K562 (cell line): ENCODE measurements around the gene RASIP1. TPM values are rescaled to one million over a fixed set of nuclear protein-coding genes. Genes with fewer than 3 reads are reported as not detected.

ENCODE experiments used
- ATAC-seq: fragments of 200-7000 bp; cut with Tn5 transposase; 3 replicates; pipeline ENCODE4 v1.9.1; 2020; ENCODE audit warnings: moderate library complexity
- BruUV-seq: library from RNA; stranded (reverse); fragments of 400-500 nt; replicated peaks from 2 replicates; lab custom pipeline; 2021; lab: Mats Ljungman, UMichigan
- CTCF ChIA-PET: fragments of 300-600 bp; formaldehyde crosslinking; extraction: SDS; loops from one replicate; lab custom pipeline; 2021; ENCODE audit warnings: low intra/inter-chr PET ratio; lab: Yijun Ruan, JAX
- POLR2A ChIA-PET: fragments of 300-600, 350-650 bp; sonication (Branson Sonifier 250); formaldehyde crosslinking; extraction: SDS; loops from one replicate; lab custom pipeline; 2021; ENCODE audit warnings: antibody characterized with exemption, inconsistent platforms; lab: Yijun Ruan, JAX
- DNase-seq, 4 experiments: peaks; one replicate each; pipeline versions ENCODE4 v3.0.0 to v3.0.0-alpha.2; 2011 to 2018; ENCODE audit warnings: low spot score in 3 of 4, mixed read lengths in 3 of 4; ENCODE audit errors: extremely low read depth in 1 of 4
- FAIRE-seq: peaks from 2 replicates; lab custom pipeline; 2011; peaks lifted over from hg19 to GRCh38; lab: Jason Lieb, UNC
- H2AFZ ChIP-seq: 2 replicates; pipeline ENCODE4 v1.6.0; 2011; ENCODE audit warnings: low read depth, low read length, control low read depth, inconsistent platforms
- H3K27ac ChIP-seq: fragments of 200-600 bp; 3 replicates; pipeline ENCODE4 v1.8.0; 2011; ENCODE audit warnings: low read depth, mild to moderate bottlenecking, control low read depth, inconsistent platforms, low read length, moderate library complexity, mixed read lengths; ENCODE audit errors: extremely low read depth
- H3K27me3 ChIP-seq, 2 experiments: fragments of 300-600 bp in 1 of 2; 2 replicates in 1 of 2; 3 replicates in 1 of 2; pipeline versions ENCODE4 v1.6.0 to v1.8.0; 2011; ENCODE audit warnings: inconsistent platforms in 2 of 2, low read length in 2 of 2, mild to moderate bottlenecking in 1 of 2, mixed read lengths in 1 of 2, moderate library complexity in 1 of 2; ENCODE audit not compliant: control insufficient read depth in 2 of 2, insufficient read depth in 2 of 2
- H3K36me3 ChIP-seq: fragments of 300-600 bp; 3 replicates; pipeline ENCODE4 v1.8.0; 2011; ENCODE audit warnings: mild to moderate bottlenecking, low read length, inconsistent platforms; ENCODE audit not compliant: control insufficient read depth, insufficient read depth
- H3K4me1 ChIP-seq, 2 experiments: fragments of 200-600 bp in 1 of 2; replicated peaks in 1 of 2; 2 replicates in 1 of 2; 3 replicates in 1 of 2; pipeline versions ENCODE4 v1.5.1 to v1.8.0; 2011; ENCODE audit warnings: inconsistent platforms in 2 of 2, low read length in 2 of 2, mild to moderate bottlenecking in 1 of 2, mixed read lengths in 1 of 2, moderate library complexity in 1 of 2; ENCODE audit not compliant: control insufficient read depth in 2 of 2, insufficient read depth in 2 of 2
- H3K4me2 ChIP-seq: 2 replicates; pipeline ENCODE4 v1.6.1; 2011; ENCODE audit warnings: low read length, control low read depth, inconsistent platforms, mixed read lengths; ENCODE audit not compliant: insufficient read depth
- H3K4me3 ChIP-seq: fragments of 200-600 bp; sonication (generic), shearing (Covaris generic); 2 replicates; pipeline ENCODE4 v1.5.1; 2016; ENCODE audit warnings: control low read depth, inconsistent platforms
- H3K79me2 ChIP-seq: fragments of 200-600 bp; 3 replicates; pipeline ENCODE4 v1.8.0; 2011; ENCODE audit warnings: low read length, inconsistent platforms; ENCODE audit not compliant: control insufficient read depth, insufficient read depth
- H3K9ac ChIP-seq, 2 experiments: 2 replicates each; pipeline versions ENCODE4 v1.6.0 to v1.6.1; 2011; ENCODE audit warnings: low read depth in 2 of 2, low read length in 2 of 2, control low read depth in 1 of 2, inconsistent platforms in 1 of 2, mild to moderate bottlenecking in 1 of 2, mixed read lengths in 1 of 2; ENCODE audit not compliant: insufficient read depth in 1 of 2
- H3K9me1 ChIP-seq: one replicate; pipeline ENCODE4 v1.6.0; 2011; ENCODE audit warnings: inconsistent platforms, mild to moderate bottlenecking, low read length, moderate library complexity; ENCODE audit not compliant: control insufficient read depth, insufficient read depth
- H3K9me3 ChIP-seq: replicated peaks from 2 replicates; pipeline ENCODE4 v1.5.1; 2011; ENCODE audit warnings: low read depth, low read length, inconsistent platforms; ENCODE audit not compliant: control insufficient read depth, insufficient read depth
- H4K20me1 ChIP-seq: replicated peaks from 2 replicates; pipeline ENCODE4 v1.6.1; 2011; ENCODE audit warnings: low read length, inconsistent platforms, mixed read lengths; ENCODE audit not compliant: control insufficient read depth, insufficient read depth
- ATF6 ChIP-seq: sonication (generic); formaldehyde crosslinking; IDR thresholded peaks from 2 replicates; pipeline ENCODE4 v1.4.0; 2020; ENCODE audit warnings: mild to moderate bottlenecking, missing genetic modification reagents
- TRIM24 ChIP-seq, 2 experiments: fragments of 450-650 bp; IDR thresholded peaks; 2 replicates each; pipeline ENCODE4 v1.6.1; 2016
- ZNF134 ChIP-seq: fragments of 250-450 bp; sonication (Bioruptor Pico); conservative IDR thresholded peaks from 2 replicates; pipeline ENCODE4 v1.4.0; 2020
- ZNF140 ChIP-seq: fragments of 250-450 bp; sonication (Bioruptor Pico); IDR thresholded peaks from 2 replicates; pipeline ENCODE4 v1.8.0; 2021; ENCODE audit warnings: moderate library complexity, mild to moderate bottlenecking, inconsistent platforms
- ZNF77 ChIP-seq: fragments of 250-450 bp; sonication (Bioruptor Pico); IDR thresholded peaks from 2 replicates; pipeline ENCODE4 v1.5.0; 2020
- WGBS: fragments of 100-300 bp; shearing (Covaris generic); methylation state at CpG from one replicate; pipeline ENCODE4 v1.1.6; 2016; ENCODE audit warnings: low coverage, mixed read lengths; ENCODE audit not compliant: insufficient coverage; ENCODE audit errors: missing lambda C conversion rate; 5-methylcytosine and 5-hydroxymethylcytosine counted together
- in situ Hi-C: fragments of 300-500 bp; cut with MboI; formaldehyde crosslinking; loops from 4 replicates; pipeline ENCODE4 v1.15.0; 2018; ENCODE audit warnings: inconsistent platforms, mixed read lengths
- intact Hi-C: fragments of 100-400 bp; cut with micrococcal nuclease; formaldehyde crosslinking; loops from 2 replicates; pipeline ENCODE4 v1.14.2; 2022
- polyA plus RNA-seq, 8 experiments: library from polyadenylated mRNA; depleted of rRNA in 4 of 8; stranded (reverse) in 5 of 8; unstranded in 3 of 8; fragments of >200 nt; fragmentation: Nextera tagmentation in 2 of 8; fragmentation: Illumina TruSeq in 1 of 8; extraction: Ambion mirVana in 2 of 8; extraction: Trizol in 1 of 8; gene quantifications; 2 replicates each; pipeline versions ENCODE4 v1.2.1 to v1.2.3, GENCODE V29; 2011 to 2014; ENCODE audit warnings: inconsistent platforms in 1 of 8, missing spikeins in 1 of 8
- total RNA-seq, 7 experiments: library from RNA; depleted of rRNA in 6 of 7; stranded (reverse); fragments of >200 nt in 6 of 7; fragmentation: Illumina TruSeq in 2 of 7; extraction: Trizol in 2 of 7; gene quantifications; 2 replicates each; pipeline versions ENCODE4 v1.2.1 to v1.2.3, GENCODE V29; 2011 to 2021; ENCODE audit warnings: low replicate concordance in 1 of 7
- TF ChIP-seq, protein P1 (sequence below): fragments of 450-650 bp; formaldehyde crosslinking; IDR thresholded peaks from 2 replicates; pipeline ENCODE4 v1.4.0; 2020; ENCODE audit warnings: mild to moderate bottlenecking, moderate library complexity

RASIP1 gene
- total and polyA plus RNA-seq, 9 of the 15 experiments (the other 6 are each of a cell fraction or from before 2014, with no cell fraction given): 0.20 to 4.7 (median 1.5) TPM

- TF ChIP-seq, protein P1, sequence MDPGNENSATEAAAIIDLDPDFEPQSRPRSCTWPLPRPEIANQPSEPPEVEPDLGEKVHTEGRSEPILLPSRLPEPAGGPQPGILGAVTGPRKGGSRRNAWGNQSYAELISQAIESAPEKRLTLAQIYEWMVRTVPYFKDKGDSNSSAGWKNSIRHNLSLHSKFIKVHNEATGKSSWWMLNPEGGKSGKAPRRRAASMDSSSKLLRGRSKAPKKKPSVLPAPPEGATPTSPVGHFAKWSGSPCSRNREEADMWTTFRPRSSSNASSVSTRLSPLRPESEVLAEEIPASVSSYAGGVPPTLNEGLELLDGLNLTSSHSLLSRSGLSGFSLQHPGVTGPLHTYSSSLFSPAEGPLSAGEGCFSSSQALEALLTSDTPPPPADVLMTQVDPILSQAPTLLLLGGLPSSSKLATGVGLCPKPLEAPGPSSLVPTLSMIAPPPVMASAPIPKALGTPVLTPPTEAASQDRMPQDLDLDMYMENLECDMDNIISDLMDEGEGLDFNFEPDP: no peak
- TF ChIP-seq ZNF77: no peak
- no peak for TF ChIP-seq ZNF140
- no peak for TF ChIP-seq TRIM24 (IDR thresholded peaks at IDR 0.05)
Measured at GRCh38 chr19:48756212-48756611, 15.8 kb upstream of the RASIP1 start (continued).

DNA sequence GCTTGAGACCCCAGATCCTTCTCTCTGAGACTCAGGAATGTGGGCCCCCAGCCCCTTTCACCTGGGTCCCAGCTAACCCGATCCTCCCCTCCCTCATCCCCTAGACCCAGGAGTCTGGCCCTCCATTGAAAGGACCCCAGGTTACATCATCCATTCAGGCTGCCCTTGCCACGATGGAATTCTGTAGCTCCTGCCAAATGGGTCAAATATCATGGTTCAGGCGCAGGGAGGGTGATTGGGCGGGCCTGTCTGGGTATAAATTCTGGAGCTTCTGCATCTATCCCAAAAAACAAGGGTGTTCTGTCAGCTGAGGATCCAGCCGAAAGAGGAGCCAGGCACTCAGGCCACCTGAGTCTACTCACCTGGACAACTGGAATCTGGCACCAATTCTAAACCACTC lies 15.4 kb upstream of the RASIP1 start:
- BruUV-seq: no TSS peak
- peaks cover 22% of the 10 kb centered on the region for H3K79me2 ChIP-seq
- no peaks in the 10 kb centered on the region for H3K9me1 ChIP-seq
- H2AFZ ChIP-seq: no peak overlapping the region
- CTCF ChIA-PET: no interaction called here
- intact Hi-C loops: loop anchor here (2.0 kb wide), 1 partner anchor 25 kb away; no protein-coding TSS in a partner anchor
- no peak overlapping the region; the same call in 2 of the 3 replicates for H3K27ac ChIP-seq
- no peaks in the 10 kb centered on the region for H3K9me3 ChIP-seq
- ATAC-seq (no peak), FAIRE-seq (no peak), DNase-seq (no peak)
- no peaks in the 10 kb centered on the region for H4K20me1 ChIP-seq
- H3K4me1 ChIP-seq: peaks cover 30 to 65% of the 10 kb centered on the region in 2 experiments
- POLR2A ChIA-PET: interaction anchor here (0.6 kb wide), 2 partner anchors 103 to 1620 kb away, joined by 3 to 4 read pairs; partner anchors contain the start of gene NR1H2
- peak overlapping the region in 1 of 2 experiments; percentile 55; a peak in 2 of 4 replicates for H3K9ac ChIP-seq
- peaks cover 7% of the 10 kb centered on the region; the same call in 1 of the 3 replicates for H3K36me3 ChIP-seq
- no peaks in the 10 kb centered on the region for H3K27me3 ChIP-seq
- no peak overlapping the region for H3K4me2 ChIP-seq
- in situ Hi-C loops: no loop called here
- 74% methylated on average over 5 of the region's 5 CpGs for WGBS
- TF ChIP-seq ZNF134 (CRISPR knock-in tag): no peak
- 0 out of 2 replicates have a peak, but pooled peaks have one; percentile 35 for TF ChIP-seq ATF6
- TF ChIP-seq, all 486 proteins: peak for 1
- H3K4me3 ChIP-seq: no peak overlapping the region
